Measurements from ENCODE around the gene ESRRG. TPM values are rescaled to one million over a fixed set of nuclear protein-coding genes. Genes with fewer than 3 reads are reported as not detected.

ESRRG gene
- total RNA-seq, 4 donors from 2014 or later: 0.17 to 1.5 (median 0.60) TPM

DNA sequence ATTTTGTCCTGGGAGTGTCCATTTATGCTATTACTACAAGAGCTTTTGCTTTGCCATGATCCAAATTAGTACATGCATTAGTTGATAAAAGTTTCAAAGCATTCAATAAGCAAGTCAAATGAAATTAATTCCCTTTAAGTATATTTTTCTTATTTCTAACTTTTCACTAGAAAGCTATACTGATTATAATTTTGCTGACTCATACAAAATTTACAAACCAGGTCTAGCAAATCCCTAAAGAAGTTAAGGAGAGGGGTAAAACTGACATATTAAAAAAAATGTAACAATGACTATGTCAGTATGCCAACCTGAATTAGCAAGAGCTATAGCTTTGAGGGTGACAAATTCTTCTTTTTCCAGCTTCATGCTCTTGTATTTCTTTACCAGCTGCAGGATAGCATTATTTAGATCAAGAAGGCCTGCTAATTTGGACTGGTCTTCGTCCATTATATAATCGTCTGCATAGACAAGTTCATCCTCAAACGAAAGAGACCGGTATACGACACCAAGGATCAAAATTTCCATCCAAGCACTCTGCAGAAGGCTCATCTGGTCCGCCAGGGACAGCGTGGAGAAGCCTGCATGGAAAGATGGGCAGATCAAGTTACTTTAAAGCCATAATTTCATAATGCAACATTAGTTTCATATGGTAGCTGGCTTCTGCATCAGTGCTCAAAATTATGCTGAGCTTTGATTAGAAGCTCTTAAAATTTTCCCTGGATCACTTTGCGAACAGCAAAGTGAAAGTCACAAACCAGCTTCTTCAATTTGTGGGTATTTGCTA lies 204.2 kb downstream of the ESRRG start:
- TF ChIP-seq, protein P1, sequence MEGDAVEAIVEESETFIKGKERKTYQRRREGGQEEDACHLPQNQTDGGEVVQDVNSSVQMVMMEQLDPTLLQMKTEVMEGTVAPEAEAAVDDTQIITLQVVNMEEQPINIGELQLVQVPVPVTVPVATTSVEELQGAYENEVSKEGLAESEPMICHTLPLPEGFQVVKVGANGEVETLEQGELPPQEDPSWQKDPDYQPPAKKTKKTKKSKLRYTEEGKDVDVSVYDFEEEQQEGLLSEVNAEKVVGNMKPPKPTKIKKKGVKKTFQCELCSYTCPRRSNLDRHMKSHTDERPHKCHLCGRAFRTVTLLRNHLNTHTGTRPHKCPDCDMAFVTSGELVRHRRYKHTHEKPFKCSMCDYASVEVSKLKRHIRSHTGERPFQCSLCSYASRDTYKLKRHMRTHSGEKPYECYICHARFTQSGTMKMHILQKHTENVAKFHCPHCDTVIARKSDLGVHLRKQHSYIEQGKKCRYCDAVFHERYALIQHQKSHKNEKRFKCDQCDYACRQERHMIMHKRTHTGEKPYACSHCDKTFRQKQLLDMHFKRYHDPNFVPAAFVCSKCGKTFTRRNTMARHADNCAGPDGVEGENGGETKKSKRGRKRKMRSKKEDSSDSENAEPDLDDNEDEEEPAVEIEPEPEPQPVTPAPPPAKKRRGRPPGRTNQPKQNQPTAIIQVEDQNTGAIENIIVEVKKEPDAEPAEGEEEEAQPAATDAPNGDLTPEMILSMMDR (IDR thresholded peaks at IDR 0.05; ENCODE audit: low read depth): no peak

DNA sequence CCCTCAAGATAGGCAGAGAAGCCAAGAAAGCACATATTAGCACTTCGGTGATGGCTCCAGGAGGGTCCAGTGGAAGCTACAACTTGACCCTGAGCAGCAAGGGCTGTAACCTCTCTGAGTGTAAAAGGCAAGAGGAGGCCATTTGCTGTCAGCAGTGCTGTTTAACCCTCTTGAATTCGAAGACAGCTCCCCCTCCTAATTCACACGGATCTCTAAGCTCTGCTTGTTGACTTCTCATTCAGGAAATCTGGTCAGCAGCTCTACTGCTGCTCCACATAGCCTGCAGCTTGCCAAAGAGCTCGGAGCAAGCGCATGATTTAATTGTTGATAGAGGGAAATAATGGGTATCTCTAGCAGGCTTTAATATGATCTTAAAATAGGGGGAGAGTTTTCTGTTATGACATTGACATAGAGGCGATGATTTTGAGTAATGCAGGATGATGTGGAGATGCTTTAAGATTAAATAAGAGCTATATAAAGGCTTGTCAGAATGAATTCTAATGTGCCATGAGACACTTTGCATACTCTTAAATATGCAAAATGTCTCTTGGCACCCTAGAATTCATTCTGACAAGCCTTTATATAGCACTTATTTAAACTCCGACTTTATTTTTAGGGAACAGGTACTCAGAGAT lies 220.6 kb downstream of the ESRRG start:
- TF ChIP-seq, protein P1 (IDR thresholded peaks at IDR 0.05; ENCODE audit: low read depth): no peak

DNA sequence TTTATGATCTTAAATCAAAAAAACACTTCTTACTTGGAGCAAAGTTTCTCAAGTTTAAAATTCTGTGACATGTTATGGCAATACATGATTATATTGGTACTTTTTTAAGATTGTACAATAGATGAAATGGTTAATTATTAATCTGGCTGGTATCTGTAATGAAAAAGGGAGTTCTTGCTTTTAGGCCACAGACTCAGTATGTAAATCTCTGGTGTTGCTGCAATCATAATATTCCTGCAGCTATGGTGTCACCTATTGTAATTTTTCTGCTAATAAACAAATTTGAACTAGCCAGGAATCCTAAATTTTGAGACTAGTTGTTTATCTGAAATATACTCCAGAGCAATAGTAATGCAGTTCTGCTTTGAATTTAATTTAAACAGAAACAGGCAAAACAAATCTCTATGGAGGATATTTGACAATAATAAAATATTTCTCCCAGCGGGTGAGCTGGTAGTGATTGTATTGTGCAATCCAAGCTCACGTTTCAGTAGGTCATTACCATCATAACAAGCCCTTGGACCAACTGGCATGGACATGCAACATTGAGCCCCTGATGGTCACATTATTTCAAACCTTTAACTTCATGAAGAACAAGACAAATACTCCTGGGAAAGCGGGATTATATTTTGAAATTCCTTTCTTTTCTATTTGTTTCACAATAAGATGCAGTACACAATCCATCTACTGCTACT lies 222.8 kb downstream of the ESRRG start:
- TF ChIP-seq, protein P1 (IDR thresholded peaks at IDR 0.05; ENCODE audit: low read depth): no peak

DNA sequence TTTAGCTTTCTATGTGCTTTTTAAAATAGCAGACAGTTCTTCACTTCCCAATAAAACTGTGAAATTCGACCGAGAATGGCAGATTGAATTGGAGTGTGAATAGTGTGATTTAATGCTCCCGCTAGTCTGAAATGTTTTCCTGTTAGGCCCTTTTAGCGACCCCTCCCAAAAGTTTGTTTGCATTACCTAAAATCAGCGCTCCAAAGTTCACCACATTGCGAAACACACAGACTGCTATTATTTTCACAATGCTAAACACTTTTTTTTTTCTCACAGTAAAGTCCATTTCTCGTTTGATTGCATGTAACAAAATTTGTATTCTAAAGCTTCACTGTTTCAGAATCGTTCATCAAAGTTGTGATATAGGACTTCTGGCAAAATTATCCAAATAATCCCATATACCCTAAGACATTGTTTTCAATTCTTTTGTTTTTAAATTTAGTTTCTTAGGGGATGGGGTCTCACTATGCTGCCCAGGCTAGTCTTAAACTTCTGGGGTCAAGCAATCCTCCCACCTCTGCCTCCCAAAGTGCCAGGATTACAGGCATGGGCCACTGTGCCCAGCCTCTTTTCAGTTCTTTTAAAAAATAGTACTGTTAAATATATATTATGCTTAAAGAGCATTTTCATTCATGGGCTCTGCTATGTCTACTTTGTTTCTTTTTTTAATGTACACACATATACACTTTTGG lies 223.5 kb downstream of the ESRRG start:
- TF ChIP-seq, protein P1 (IDR thresholded peaks at IDR 0.05; ENCODE audit: low read depth): no peak

DNA sequence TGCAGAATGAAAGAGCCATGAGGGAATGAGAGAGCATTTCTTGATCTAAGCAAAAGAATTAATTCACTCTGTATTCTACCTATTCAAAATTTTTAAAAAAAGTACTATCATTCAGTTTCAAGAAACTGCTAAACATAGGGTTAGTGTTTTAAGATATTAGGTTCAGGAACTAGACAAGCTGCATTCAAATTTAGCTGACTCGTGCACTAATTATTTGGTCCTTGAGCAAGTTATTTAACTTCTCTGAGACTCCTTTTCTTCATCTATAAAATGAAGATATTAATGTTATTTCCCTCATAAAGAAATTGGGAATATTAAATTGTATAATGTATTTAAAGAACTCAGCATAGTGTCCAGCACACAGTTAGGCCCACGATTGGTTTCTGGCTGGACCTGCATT lies 225.0 kb downstream of the ESRRG start:
- TF ChIP-seq, protein P1 (IDR thresholded peaks at IDR 0.05; ENCODE audit: low read depth): no peak

DNA sequence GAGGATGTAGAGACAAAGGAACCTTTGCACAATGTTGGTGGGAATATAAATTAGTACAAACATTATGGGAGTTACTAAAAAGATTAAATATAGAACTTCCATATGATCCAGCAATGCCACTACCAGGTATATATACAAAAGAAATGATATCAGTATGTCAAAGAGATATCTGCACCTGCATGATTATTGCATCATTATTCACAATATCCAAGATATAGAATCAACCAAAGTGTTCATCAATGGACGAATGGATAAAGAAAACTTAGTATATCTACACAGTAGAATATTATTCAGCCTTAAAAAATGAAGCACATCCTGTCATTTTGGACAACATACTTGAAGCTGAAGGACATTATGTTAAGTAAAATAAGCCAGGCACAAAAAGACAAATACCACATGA lies 238.2 kb downstream of the ESRRG start:
- TF ChIP-seq, protein P1 (IDR thresholded peaks at IDR 0.05; ENCODE audit: low read depth): no peak

Measured in subcutaneous adipose tissue (tissue), 4 donors.